ENCODE results near the gene MSRB1.

- TF ChIP-seq CTCF (IDR thresholded peaks at IDR 0.05; ENCODE audit: low read depth, low read length, poor library complexity, severe bottlenecking) (no peak), EZH2phosphoT487 (IDR thresholded peaks at IDR 0.05; ENCODE audit: borderline replicate concordance, low read length) (no peak)
Measured at GRCh38 chr16:1924095-1924494, 18.9 kb downstream of the MSRB1 start.

All from DOHH2 (cell line).